K562 (cell line): ENCODE data around the gene ZNF358. TPM values are rescaled to one million over a fixed set of nuclear protein-coding genes. Genes with fewer than 3 reads are reported as not detected.

Experiments used
- ATAC-seq: fragments of 200-7000 bp; cut with Tn5 transposase; 3 replicates; pipeline ENCODE4 v1.9.1; 2020; ENCODE audit warnings: moderate library complexity
- BruUV-seq: library from RNA; stranded (reverse); fragments of 400-500 nt; replicated peaks from 2 replicates; lab custom pipeline; 2021; lab: Mats Ljungman, UMichigan
- CTCF ChIA-PET: fragments of 300-600 bp; formaldehyde crosslinking; extraction: SDS; loops from one replicate; lab custom pipeline; 2021; ENCODE audit warnings: low intra/inter-chr PET ratio; lab: Yijun Ruan, JAX
- POLR2A ChIA-PET: fragments of 300-600, 350-650 bp; sonication (Branson Sonifier 250); formaldehyde crosslinking; extraction: SDS; loops from one replicate; lab custom pipeline; 2021; ENCODE audit warnings: antibody characterized with exemption, inconsistent platforms; lab: Yijun Ruan, JAX
- DNase-seq, 4 experiments: peaks; one replicate each; pipeline versions ENCODE4 v3.0.0 to v3.0.0-alpha.2; 2011 to 2018; ENCODE audit warnings: low spot score in 3 of 4, mixed read lengths in 3 of 4; ENCODE audit errors: extremely low read depth in 1 of 4
- FAIRE-seq: peaks from 2 replicates; lab custom pipeline; 2011; peaks lifted over from hg19 to GRCh38; lab: Jason Lieb, UNC
- H2AFZ ChIP-seq: 2 replicates; pipeline ENCODE4 v1.6.0; 2011; ENCODE audit warnings: low read depth, low read length, control low read depth, inconsistent platforms
- H3K27ac ChIP-seq: fragments of 200-600 bp; 3 replicates; pipeline ENCODE4 v1.8.0; 2011; ENCODE audit warnings: low read depth, mild to moderate bottlenecking, control low read depth, inconsistent platforms, low read length, moderate library complexity, mixed read lengths; ENCODE audit errors: extremely low read depth
- H3K27me3 ChIP-seq, 2 experiments: fragments of 300-600 bp in 1 of 2; 2 replicates in 1 of 2; 3 replicates in 1 of 2; pipeline versions ENCODE4 v1.6.0 to v1.8.0; 2011; ENCODE audit warnings: inconsistent platforms in 2 of 2, low read length in 2 of 2, mild to moderate bottlenecking in 1 of 2, mixed read lengths in 1 of 2, moderate library complexity in 1 of 2; ENCODE audit not compliant: control insufficient read depth in 2 of 2, insufficient read depth in 2 of 2
- H3K36me3 ChIP-seq: fragments of 300-600 bp; 3 replicates; pipeline ENCODE4 v1.8.0; 2011; ENCODE audit warnings: mild to moderate bottlenecking, low read length, inconsistent platforms; ENCODE audit not compliant: control insufficient read depth, insufficient read depth
- H3K4me1 ChIP-seq, 2 experiments: fragments of 200-600 bp in 1 of 2; replicated peaks in 1 of 2; 2 replicates in 1 of 2; 3 replicates in 1 of 2; pipeline versions ENCODE4 v1.5.1 to v1.8.0; 2011; ENCODE audit warnings: inconsistent platforms in 2 of 2, low read length in 2 of 2, mild to moderate bottlenecking in 1 of 2, mixed read lengths in 1 of 2, moderate library complexity in 1 of 2; ENCODE audit not compliant: control insufficient read depth in 2 of 2, insufficient read depth in 2 of 2
- H3K4me2 ChIP-seq: 2 replicates; pipeline ENCODE4 v1.6.1; 2011; ENCODE audit warnings: low read length, control low read depth, inconsistent platforms, mixed read lengths; ENCODE audit not compliant: insufficient read depth
- H3K4me3 ChIP-seq: fragments of 200-600 bp; sonication (generic), shearing (Covaris generic); 2 replicates; pipeline ENCODE4 v1.5.1; 2016; ENCODE audit warnings: control low read depth, inconsistent platforms
- H3K79me2 ChIP-seq: fragments of 200-600 bp; 3 replicates; pipeline ENCODE4 v1.8.0; 2011; ENCODE audit warnings: low read length, inconsistent platforms; ENCODE audit not compliant: control insufficient read depth, insufficient read depth
- H3K9ac ChIP-seq, 2 experiments: 2 replicates each; pipeline versions ENCODE4 v1.6.0 to v1.6.1; 2011; ENCODE audit warnings: low read depth in 2 of 2, low read length in 2 of 2, control low read depth in 1 of 2, inconsistent platforms in 1 of 2, mild to moderate bottlenecking in 1 of 2, mixed read lengths in 1 of 2; ENCODE audit not compliant: insufficient read depth in 1 of 2
- H3K9me1 ChIP-seq: one replicate; pipeline ENCODE4 v1.6.0; 2011; ENCODE audit warnings: inconsistent platforms, mild to moderate bottlenecking, low read length, moderate library complexity; ENCODE audit not compliant: control insufficient read depth, insufficient read depth
- H3K9me3 ChIP-seq: replicated peaks from 2 replicates; pipeline ENCODE4 v1.5.1; 2011; ENCODE audit warnings: low read depth, low read length, inconsistent platforms; ENCODE audit not compliant: control insufficient read depth, insufficient read depth
- H4K20me1 ChIP-seq: replicated peaks from 2 replicates; pipeline ENCODE4 v1.6.1; 2011; ENCODE audit warnings: low read length, inconsistent platforms, mixed read lengths; ENCODE audit not compliant: control insufficient read depth, insufficient read depth
- HMG20A ChIP-seq: fragments of 450-650 bp; formaldehyde crosslinking; conservative IDR thresholded peaks from 2 replicates; pipeline ENCODE4 v1.4.0; 2020; ENCODE audit warnings: mild to moderate bottlenecking, mixed read lengths
- POLR2G ChIP-seq: fragments of 200-400 bp; formaldehyde crosslinking; IDR thresholded peaks from 2 replicates; pipeline ENCODE4 v1.6.1; 2017; ENCODE audit warnings: low read depth, mild to moderate bottlenecking, antibody characterized with exemption, low read length, moderate library complexity
- ZNF586 ChIP-seq: fragments of 450-650 bp; formaldehyde crosslinking; conservative IDR thresholded peaks from 2 replicates; pipeline ENCODE4 v1.4.0; 2020; ENCODE audit warnings: mild to moderate bottlenecking, moderate library complexity
- WGBS: fragments of 100-300 bp; shearing (Covaris generic); methylation state at CpG from one replicate; pipeline ENCODE4 v1.1.6; 2016; ENCODE audit warnings: low coverage, mixed read lengths; ENCODE audit not compliant: insufficient coverage; ENCODE audit errors: missing lambda C conversion rate; 5-methylcytosine and 5-hydroxymethylcytosine counted together
- in situ Hi-C: fragments of 300-500 bp; cut with MboI; formaldehyde crosslinking; loops from 4 replicates; pipeline ENCODE4 v1.15.0; 2018; ENCODE audit warnings: inconsistent platforms, mixed read lengths
- intact Hi-C: fragments of 100-400 bp; cut with micrococcal nuclease; formaldehyde crosslinking; loops from 2 replicates; pipeline ENCODE4 v1.14.2; 2022
- polyA plus RNA-seq, 8 experiments: library from polyadenylated mRNA; depleted of rRNA in 4 of 8; stranded (reverse) in 5 of 8; unstranded in 3 of 8; fragments of >200 nt; fragmentation: Nextera tagmentation in 2 of 8; fragmentation: Illumina TruSeq in 1 of 8; extraction: Ambion mirVana in 2 of 8; extraction: Trizol in 1 of 8; gene quantifications; 2 replicates each; pipeline versions ENCODE4 v1.2.1 to v1.2.3, GENCODE V29; 2011 to 2014; ENCODE audit warnings: inconsistent platforms in 1 of 8, missing spikeins in 1 of 8
- total RNA-seq, 7 experiments: library from RNA; depleted of rRNA in 6 of 7; stranded (reverse); fragments of >200 nt in 6 of 7; fragmentation: Illumina TruSeq in 2 of 7; extraction: Trizol in 2 of 7; gene quantifications; 2 replicates each; pipeline versions ENCODE4 v1.2.1 to v1.2.3, GENCODE V29; 2011 to 2021; ENCODE audit warnings: low replicate concordance in 1 of 7

Gene ZNF358
- total and polyA plus RNA-seq, 9 of the 15 experiments (the other 6 are each of a cell fraction or from before 2014, with no cell fraction given): 0.04 to 17.2 (median 4.9) TPM

DNA sequence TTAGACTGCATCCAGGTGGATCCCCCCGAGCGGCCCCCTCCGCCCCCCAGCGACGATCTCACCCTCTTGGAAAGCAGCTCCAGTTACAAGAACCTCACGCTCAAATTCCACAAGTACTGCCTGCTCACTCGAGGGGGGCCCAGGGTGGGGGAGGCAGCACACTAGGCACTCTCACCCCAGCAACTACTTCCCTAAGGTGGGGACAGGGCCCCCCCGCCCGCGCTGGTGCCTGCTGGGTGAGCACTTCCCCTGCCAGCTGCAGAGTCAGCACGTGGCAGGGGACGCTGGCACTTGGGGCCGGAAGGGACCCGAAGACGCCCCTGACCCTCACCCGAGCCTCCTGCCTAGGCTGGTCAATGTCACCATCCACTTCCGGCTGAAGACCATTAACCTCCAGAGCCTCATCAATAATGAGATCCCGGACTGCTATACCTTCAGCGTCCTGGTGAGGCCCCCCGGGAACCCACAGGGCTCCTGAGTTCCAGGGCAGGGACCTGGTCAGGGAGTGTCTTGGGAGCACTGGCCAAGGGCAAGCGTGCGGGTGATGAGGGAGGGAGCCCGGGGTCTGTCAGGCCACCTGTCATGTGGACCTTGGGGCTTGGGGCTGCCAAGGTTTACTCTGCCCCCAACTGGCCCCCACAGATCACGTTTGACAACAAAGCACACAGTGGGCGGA is 11.8 kb downstream of the ZNF358 start:
- Histone ChIP-seq H3K4me2 (no peak overlapping the region), H3K9ac (no peak overlapping the region), H3K36me3 (peaks cover 16% of the 10 kb centered on the region; the same call in 1 of the 3 replicates), H3K79me2 (peaks cover 4% of the 10 kb centered on the region; the same call in 2 of the 3 replicates), H3K27ac (no peak overlapping the region), H3K27me3 (no peaks in the 10 kb centered on the region), H3K4me3 (no peak overlapping the region), H4K20me1 (no peaks in the 10 kb centered on the region), H3K9me1 (no peaks in the 10 kb centered on the region), H3K9me3 (no peaks in the 10 kb centered on the region), H3K4me1 (peaks cover 6 to 26% of the 10 kb centered on the region in 2 experiments; a peak in 4 of 5 replicates), H2AFZ (no peak overlapping the region)
- POLR2A ChIA-PET: interaction anchor here (0.6 to 0.7 kb wide), 2 partner anchors 11 to 12 kb away, joined by 3 read pairs; partner anchors contain the start of gene ZNF358
- DNase-seq (no peak), ATAC-seq (no peak), FAIRE-seq (no peak)
- WGBS: 78% methylated on average over 17 of the region's 25 CpGs
- TF ChIP-seq POLR2G (peak; percentile 8; the same call in 1 of the 2 replicates), ZNF586 (CRISPR knock-in tag) (no peak)
- no TSS peak for BruUV-seq
- in situ Hi-C loops: no loop called here
- CTCF ChIA-PET: no interaction called here
- intact Hi-C loops: no loop called here

- Histone ChIP-seq H3K9me1 (no peaks in the 10 kb centered on the region), H3K36me3 (peaks cover 18% of the 10 kb centered on the region; the same call in 1 of the 3 replicates), H3K79me2 (no peaks in the 10 kb centered on the region), H3K4me2 (no peak overlapping the region), H3K4me3 (no peak overlapping the region), H3K27ac (no peak overlapping the region), H4K20me1 (no peaks in the 10 kb centered on the region), H3K9me3 (no peaks in the 10 kb centered on the region)
- 68% methylated on average over 6 of the region's 7 CpGs for WGBS
- CTCF ChIA-PET: no interaction called here
- POLR2A ChIA-PET: no interaction called here
- DNase-seq: no peak
- no peak for FAIRE-seq
- no peak for ATAC-seq
- 0 out of 2 replicates have a peak, but pooled peaks have one; percentile 23 for TF ChIP-seq POLR2G
- no peak for TF ChIP-seq HMG20A (CRISPR knock-in tag)
- TF ChIP-seq, all 486 proteins: peak for 1
- in situ Hi-C loops: no loop called here
- Histone ChIP-seq H3K27me3 (no peaks in the 10 kb centered on the region), H2AFZ (no peak overlapping the region), H3K4me1 (peaks cover 4 to 22% of the 10 kb centered on the region in 2 experiments; a peak in 4 of 5 replicates), H3K9ac (peak overlapping the region in 1 of 2 experiments; percentile 58; a peak in 1 of 4 replicates)
- intact Hi-C loops: no loop called here
- BruUV-seq: no TSS peak
These were observed 12.3 kb downstream of the ZNF358 start for GRCh38 chr19:7528192-7528519.
